NCI-H2081 (cell line): ENCODE measurements around the gene XRCC6.
"Not testable (repeated sequence)": the region's sequence is repeated elsewhere in the genome, so short reads cannot be mapped to it uniquely, and the experiment has no call there.

Source experiments
- DNase-seq, 2 experiments: peaks; one replicate each; lab custom pipeline; 2025; lab: John Stamatoyannopoulos, UW

XRCC6 gene

DNA sequence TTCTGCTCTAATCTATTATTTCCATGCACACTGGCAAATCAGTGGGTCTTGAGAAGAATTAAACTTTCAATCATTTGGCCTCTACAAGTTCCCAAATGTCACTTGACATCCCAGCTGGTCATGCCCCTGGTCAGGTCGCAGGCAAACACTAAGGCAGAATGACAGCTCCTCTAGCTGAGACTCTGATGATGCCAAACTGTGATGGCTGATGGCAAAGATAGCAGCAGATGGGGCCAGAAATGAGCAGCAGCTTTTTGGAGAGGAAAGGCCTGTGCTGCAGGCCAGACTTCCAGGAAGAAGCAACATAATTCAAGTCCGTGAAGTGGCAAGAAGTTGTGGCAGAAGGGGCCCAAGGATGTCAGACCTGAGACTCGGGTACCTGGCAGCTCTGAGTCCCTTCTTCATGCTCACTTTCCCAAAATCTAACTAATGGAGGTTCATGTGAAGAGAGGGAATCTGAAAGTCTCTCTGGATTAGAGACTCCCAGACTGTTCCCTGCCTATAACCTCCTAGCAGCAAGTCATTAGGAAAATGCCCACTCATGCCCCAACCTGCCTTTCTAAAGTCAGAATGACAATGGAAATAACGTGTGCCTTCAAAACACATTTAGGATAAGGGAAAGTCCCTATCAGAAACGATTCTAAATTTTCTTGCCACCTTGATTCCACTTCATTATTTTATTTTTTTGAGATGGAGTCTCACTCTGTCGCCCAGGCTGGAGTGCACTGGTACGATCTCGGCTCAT lies 22.0 kb upstream of the XRCC6 start:
- no peak for DNase-seq

DNA sequence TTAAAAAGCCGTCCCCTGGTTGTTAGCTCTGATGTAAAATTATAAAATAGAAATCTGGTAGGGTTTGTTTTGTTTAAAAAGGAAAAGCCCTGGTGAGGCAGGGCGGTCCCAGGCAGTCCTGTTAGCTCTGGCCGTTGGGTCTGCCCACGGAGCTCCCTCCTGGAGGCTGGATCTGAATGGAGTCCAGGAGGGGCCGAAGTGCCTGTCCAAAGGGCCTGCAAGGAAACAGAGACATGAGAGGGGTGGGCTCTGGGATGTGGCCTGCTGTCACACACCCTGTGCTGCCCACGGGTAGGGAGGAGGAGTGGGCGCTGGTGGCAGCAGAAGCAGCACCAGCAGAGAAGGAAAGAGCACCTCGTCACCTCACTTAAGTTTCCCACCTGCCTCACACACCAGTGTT lies 20.1 kb upstream of the XRCC6 start:
- DNase-seq = no peak

DNA sequence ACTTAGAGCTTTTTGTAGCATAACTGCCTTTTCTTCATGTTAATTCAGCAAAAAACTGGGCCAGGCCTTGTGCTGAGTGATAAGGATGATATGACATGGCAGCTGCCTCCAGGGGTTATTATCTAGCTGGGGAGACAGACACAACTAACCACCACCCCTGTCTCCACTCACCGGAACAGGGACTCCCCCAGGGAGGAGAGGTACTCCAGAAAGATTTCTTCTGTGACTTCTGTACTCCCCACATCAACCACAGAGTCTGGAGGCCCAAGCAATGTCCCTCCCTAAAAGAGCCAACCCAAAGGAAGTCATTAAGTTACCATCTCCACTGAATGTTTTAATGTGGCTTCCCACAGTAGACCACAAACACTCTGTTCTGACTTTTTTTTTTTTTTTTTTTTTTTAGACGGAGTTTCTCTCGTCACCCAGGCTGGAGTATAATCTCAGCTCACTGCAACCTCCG lies 17.2 kb upstream of the XRCC6 start:
- DNase-seq = no peak

DNA sequence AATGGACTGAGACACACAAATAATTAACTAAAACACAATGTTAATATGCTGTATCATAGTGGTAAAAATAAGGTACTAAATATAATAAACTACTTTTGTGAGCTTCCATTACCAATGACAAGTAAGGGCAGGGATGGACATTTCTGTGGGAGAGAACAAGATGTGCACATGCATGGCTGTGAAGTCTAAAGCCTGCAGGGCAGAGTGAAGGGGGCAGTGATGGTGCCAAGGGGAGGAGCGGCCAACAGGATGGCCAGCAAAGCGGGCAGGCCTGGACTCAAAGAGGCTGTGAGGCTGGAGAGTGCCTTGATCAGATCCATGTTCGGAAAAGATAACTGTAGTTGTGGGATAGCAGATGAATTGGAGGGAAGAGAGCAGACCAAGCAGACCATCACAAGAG lies 12.7 kb upstream of the XRCC6 start:
- no peak for DNase-seq

DNA sequence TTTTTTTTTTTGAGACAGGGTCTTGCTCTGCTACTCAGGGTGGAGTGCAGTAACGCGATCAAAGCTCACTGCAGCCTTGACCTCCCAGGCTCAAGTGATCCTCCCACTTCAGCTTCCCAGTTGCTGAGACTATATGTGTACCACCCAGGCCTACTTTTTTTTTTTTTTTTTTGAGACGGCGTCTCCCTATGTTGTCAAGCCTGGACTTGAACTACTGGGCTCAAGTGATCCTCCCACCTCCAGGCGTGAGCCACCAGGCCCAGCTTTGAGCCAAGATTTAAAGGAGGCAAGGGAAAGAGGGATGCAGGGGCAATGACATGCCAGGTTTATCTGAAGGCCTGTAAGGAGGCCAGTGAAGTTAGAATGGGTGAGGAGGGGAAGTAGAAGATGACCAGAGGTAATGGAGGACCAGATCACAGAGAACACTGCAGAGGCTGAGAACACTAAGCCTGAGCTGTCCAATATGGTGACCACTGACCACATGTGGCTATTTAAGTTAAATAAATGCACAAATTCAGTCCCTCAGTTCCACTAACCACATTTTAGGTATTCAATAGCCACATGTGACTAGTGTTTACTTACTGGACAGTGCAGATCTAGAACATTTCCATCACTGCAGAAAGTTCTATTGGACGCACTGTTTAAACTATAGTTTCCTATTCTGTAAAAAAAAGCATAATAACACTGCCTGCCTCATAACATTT lies 8.3 kb upstream of the XRCC6 start:
- no peak for DNase-seq

DNA sequence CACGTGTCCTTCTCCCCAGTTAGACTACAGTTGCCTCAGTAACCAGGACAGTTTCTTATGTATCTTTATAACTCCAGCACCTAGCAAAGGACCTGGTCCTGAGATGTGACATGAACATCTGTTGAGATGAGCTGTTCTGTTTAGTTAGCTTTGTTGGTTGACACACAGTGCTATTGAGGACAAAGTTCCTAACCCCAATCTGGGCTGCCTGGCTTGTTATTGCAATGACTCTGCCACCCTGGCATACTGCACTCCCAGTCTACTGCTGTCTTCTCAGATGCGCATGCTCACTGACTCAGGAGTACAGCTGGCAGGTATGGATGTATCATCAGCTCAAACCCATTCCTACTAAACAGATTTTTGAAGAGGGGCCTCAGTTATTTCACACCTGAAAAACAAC lies 7.6 kb upstream of the XRCC6 start:
- DNase-seq = no peak

DNA sequence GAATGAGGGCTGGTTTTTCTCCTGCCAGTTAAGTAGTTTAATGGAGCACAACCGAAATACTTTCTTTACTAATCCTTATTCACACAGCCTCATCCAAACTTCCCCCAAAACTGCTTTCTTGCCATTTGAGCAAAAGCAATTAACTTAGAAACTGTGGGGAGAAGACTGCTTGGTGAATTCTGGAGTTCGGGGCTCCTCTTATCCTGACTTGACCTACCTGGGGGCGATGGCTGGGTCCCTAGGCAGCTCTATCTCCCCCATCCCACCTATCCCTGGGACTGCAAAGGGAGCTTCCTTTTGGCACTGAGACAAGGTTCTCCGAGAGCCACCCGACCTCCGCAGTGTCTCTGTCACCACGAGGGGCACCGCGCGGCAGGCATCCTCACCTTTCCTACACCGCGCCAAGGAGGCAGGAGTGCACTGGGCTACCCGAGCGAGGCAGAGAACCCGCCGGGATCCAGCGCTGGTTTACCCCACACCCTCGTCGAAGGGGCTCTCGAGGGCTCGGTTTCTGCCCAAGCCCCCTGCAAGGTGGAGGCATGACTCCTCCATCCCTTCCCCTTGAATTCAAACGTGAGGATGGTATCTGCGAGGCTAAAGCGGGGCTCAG lies 1.0 kb upstream of the XRCC6 start:
- DNase-seq = peak in 1 of 2 experiments; percentile 49

DNA sequence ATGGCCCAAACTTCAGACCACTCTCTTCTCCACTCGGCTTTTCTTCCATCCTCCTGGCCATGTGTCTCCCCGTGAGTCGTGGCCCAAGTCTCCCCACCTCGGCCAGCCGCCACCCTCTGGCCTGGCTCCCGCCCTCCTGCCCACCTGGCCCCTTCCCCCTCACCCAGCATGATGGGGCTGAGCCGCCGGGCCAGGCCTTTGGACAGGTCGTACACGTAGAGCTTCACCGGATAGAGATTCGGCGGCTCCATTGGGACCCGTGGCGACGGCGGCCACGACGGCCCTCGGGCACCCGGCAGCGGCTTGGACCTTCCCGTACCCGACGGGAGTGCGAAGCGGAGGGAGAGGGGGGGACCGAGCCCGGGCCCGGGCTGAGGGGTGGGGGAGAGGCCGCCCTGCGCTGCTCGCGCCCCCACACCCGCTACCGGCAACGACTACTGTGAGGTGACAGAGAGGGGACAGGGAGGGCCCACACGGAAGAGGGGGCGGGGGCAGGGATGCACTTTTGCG lies 451 bp upstream of the XRCC6 start, which contains the start of gene DESI1:
Gene DESI1, minus strand, starts transcription at position 455 of the 510 bp plus-strand sequence. Its CDS starts 204 bp downstream, at position 251.
- peak in 1 of 2 experiments; percentile 34 for DNase-seq

DNA sequence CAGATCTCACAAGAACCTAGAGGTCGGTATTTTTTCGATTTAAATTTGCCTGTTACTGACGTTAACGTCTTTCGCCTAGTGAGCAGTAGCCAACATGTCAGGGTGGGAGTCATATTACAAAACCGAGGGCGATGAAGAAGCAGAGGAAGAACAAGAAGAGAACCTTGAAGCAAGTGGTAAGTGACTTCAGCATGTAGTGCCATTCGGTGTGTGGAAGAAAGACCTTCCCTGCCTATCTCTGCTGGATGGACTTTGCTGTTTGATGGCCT lies 750 bp downstream of the XRCC6 start:
- no peak for DNase-seq

DNA sequence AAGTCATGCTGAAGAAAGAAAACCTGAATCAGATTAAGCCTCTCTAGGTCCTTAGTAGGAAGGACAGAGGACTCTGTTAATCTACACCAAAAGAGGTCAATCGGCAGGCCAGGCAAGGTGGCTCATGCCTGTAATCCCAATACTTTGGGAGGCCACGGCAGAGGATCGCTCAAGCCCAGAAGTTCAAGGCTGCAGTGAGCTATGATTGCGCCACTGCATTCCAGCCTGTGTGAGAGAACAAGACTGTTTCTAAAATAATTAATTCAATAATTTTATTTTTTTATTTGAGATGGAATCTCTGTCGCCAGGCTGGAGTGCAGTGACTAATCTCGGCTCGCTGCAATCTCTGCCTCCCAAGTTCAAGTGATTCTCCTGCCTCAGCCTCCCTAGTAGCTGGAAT lies 4.5 kb downstream of the XRCC6 start:
- no peak for DNase-seq

DNA sequence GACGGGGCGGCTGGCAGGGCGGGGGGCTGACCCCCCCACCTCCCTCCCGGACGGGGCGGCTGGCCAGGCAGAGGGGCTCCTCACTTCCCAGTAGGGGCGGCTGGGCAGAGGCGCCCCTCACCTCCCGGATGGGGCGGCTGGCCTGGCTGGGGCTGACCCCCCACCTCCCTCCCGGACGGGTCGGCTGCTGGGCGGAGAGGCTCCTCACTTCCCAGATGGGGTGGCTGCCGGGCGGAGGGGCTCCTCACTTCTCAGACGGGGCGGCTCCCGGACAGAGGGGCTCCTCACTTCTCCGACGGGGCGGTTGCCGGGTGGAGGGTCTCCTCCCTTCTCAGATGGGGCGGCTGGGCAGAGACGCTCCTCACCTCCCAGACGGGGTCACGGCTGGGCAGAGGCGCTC lies 10.0 kb downstream of the XRCC6 start:
- not testable (repeated sequence) for DNase-seq

DNA sequence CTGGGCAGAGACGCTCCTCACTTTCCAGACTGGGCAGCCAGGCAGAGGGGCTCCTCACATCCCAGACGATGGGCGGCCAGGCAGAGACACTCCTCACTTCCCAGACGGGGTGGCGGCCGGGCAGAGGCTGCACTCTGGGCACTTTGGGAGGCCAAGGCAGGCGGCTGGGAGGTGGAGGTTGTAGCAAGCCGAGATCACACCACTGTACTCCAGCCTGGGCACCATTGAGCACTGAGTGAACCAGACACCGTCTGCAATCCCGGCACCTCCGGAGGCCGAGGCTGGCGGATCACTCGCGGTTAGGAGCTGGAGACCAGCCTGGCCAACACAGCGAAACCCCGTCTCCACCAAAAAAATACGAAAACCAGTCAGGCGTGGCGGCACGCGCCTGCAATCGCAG lies 10.5 kb downstream of the XRCC6 start:
- not testable (repeated sequence) for DNase-seq

DNA sequence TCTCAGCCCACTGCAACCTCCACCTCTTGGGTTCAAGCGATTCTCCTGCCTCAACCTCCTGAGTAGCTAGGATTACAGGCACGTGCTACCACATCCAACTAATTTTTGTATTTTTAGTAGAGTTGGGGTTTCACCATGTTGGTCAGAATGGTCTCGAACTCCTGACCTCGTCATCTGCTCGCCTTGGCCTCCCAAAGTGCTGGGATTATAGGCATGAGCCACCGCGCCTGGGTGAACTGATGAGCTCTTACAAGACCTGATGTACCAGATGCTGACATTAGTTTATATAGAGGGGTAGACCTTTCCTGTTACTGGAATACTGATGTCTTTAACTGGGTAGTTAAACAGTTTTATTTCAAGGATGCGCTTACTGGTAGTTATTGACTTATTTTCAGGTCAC lies 13.5 kb downstream of the XRCC6 start:
- DNase-seq = not testable (repeated sequence)

DNA sequence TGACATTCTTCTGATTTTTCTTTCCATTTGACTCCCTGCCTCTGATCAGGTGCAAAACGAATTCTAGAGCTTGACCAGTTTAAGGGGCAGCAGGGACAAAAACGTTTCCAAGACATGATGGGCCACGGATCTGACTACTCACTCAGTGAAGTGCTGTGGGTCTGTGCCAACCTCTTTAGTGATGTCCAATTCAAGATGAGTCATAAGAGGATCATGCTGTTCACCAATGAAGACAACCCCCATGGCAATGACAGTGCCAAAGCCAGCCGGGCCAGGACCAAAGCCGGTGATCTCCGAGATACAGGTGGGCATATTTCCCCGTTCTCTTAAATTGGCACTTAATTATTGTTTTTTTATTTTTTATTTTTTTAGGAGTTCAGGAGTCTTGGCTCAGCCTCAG lies 15.4 kb downstream of the XRCC6 start:
- no peak for DNase-seq

DNA sequence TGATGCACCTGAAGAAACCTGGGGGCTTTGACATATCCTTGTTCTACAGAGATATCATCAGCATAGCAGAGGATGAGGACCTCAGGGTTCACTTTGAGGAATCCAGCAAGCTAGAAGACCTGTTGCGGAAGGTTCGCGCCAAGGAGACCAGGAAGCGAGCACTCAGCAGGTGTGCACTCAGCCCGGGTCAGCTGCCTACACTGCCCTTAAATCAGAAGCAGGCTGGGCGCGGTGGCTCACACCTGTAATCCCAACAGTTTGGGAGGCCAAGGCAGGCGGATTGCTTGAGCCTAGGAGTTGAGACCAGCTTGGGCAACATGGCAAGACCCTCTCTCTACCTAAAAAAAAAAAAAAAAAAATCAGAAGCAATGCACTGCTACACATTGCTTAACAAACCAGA lies 16.5 kb downstream of the XRCC6 start:
- not testable (repeated sequence) for DNase-seq

DNA sequence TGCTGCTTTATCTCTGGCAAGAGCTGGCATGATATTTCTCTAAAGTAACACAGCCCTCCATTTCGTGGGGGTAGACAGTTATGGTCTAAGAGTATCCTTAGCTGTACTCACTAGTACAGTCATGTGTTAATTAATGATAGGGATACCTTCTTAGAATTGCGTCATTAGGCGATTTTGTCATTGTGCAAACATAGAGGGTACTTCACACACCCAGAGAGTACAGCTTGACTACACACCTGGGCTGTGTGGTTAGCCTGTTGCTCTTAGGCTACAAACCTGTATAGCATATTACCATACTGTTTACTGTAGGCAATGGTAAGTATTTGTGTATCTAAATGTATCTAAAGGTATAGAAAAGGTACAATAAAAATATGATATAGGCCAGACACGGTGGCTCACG lies 17.0 kb downstream of the XRCC6 start:
- DNase-seq = no peak

DNA sequence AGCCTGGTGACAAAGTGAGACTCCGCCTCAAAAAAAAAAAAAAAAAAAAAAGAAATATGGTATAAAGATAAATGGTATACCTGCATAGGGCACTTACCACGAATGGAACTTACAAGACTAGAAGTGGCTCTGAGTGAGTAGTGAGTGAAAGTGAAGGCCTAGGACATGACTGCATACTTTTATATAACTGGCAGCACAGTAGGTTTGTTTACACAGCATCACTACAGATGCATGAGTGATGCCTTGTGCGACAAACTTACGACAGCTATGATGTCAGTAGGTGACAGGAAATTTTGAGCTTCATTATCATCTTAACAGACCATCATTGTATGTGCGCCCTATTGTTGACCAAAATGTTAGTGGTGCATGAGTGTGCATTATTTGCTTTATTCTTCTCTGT lies 17.7 kb downstream of the XRCC6 start:
- DNase-seq = peak in 1 of 2 experiments; percentile 6

DNA sequence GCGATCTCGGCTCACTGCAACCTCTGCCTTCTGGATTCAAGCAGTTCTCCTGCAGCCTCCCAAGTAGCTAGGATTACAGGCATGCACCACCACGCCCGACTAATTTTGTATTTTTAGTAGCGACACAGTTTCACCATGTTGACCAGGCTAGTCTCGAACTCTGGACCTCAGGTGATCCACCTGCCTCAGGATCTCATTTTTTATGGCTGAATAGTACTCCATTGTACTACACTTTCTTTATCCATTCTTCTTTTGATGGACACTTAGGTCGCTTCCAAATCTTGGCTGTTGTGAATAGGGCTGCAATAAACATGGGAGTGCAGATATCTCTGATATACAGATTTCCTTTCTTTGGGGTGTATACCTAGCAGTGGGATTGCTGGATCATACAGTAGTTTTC lies 20.8 kb downstream of the XRCC6 start:
- no peak for DNase-seq

DNA sequence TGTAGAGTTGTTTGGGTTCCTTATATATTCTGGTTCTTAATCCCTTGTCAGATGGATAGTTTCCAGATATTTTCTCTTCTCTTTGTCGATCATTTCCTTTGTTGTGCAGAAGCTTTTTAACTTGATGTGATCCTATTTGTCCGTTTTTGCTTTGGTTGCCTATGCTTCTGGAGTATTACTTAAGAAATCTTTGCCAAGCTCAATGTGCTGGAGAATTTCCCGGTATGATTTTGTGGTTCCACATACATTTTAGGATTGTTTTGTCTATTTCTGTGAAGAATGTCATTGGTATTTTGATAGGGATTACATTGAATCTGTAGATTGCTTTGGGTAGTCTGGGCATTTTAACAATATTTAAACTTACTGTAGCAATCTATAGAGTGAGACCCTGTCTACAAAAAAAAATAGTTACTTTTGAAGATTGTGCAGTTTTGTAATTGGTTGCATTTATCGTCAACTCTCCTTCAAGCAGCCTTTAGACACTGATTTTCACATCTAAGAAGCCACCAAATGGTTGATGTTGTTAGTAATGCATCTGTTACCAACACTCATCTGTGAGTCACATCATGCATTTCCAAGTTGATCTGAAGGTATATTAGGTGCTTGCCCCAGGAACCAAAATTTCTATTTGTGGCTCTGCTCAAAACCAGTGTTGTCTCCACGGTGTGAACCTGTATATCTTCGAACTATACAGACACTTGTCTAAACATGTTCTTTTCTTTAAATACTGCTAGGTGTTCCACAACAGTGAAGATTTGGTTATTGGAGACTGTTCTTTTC lies 21.4 kb downstream of the XRCC6 start:
- no peak for DNase-seq

DNA sequence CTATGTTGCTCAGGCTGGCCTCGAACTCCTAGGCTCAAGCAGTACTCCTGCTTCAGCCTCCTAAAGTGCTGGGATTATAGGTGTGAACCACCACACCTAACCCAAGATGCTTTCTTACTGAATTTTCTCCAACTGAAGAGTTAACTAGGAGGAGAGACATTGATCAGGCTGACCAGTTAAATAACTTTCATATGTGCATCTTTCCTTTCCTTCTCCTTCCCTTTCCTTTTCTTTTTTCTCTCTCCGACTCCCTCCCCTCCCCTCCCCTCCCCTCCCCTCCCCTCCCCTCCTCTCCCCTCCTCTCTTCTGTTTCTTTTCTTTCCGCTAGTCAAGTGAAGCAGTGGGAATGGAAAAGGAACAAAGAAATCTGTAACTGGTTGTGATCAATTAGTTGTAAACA lies 26.7 kb downstream of the XRCC6 start:
- no peak for DNase-seq

DNA sequence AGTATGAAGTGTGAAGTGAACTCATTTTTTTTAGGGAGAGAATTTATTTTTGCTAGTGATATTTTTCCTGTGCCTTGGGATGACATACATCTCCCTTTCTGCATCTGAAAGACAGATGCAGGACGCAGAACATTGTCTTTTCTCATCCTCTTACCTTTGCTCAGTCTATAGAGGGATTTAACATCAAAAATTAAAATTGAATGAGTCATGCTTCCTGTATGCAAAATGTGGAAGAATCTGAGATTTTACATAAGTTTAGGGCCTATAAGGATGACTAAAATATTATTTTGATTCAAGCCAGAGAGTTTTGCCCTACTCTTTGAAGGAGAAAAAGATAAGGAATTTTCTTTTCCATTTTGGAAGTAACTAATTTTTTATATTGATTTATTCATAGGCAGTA lies 27.3 kb downstream of the XRCC6 start:
- DNase-seq = no peak

DNA sequence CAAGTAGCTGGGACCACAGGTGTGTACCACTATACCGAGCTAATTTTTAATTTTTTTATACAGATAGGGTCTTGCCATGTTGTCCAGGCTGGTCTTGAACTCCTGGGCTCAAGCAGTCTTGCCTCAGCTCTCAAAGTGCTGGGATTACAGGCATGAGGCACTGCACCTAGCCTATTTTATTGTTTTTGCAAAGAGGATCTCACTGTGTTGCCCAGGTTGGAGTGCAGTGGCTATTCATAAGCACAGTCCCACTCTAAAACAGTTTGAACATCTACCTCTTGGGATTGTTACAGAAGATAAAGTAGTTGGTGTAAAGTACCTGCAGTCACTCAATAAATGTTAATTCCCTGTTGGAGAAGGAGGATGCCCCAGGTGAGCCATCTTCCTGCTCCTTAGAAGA lies 29.1 kb downstream of the XRCC6 start:
- DNase-seq = no peak
